ENCODE measurements around the gene NLRP2B. TPM values are rescaled to one million over a fixed set of nuclear protein-coding genes. Genes with fewer than 3 reads are reported as not detected.

NLRP2B gene
- total and polyA plus RNA-seq, 2 donors (not counting 1 experiment from before 2014, with no cell fraction given), result not detected

DNA sequence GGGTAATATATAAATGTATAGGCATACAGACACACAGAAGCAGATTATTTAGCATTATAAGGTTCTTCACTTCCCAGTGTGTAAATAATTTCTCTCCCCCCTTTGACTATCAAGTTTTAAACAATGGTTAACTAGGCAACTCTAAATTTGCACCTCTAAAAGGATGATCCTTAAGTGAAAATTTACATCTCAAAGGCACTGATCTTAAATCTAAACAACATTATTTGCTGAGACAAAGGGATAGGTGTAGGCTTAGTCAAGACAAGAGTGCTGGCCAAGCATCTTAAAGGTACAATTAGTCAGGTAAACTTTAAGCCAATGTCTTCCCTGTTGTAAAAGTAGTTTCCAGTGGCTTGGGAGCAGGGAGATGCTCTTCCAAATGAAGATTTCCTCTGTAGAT, 33.0 kb downstream of the NLRP2B start:
- Histone ChIP-seq H4K20me1 (ENCODE audit: control insufficient read depth, extremely low read depth, insufficient read depth, low read length) (no peaks in the 10 kb centered on the region), H3K9me3 (ENCODE audit: control insufficient read depth, insufficient read depth, low read depth, low read length) (no peaks in the 10 kb centered on the region), H3K27me3 (ENCODE audit: control insufficient read depth, insufficient read depth, low read length) (no peaks in the 10 kb centered on the region), H3K36me3 (ENCODE audit: control insufficient read depth, insufficient read depth, low read length) (no peaks in the 10 kb centered on the region), H3K4me2 (ENCODE audit: extremely low read depth, insufficient read depth, low read length) (no peak overlapping the region), H3K79me2 (ENCODE audit: control insufficient read depth, insufficient read depth, low read length) (no peaks in the 10 kb centered on the region), H3K4me3 (replicated peaks in 1 of 4; ENCODE audit: control extremely low read depth in 1 of 4, insufficient read depth in 1 of 4, low read depth in 3 of 4, low read length in 4 of 4) (no peak overlapping the region), H3K9ac (ENCODE audit: insufficient read depth, low read length) (no peak overlapping the region), H3K27ac (ENCODE audit: insufficient read depth, low read length) (no peak overlapping the region), H2AFZ (ENCODE audit: low read length) (no peak overlapping the region), H3K4me1 (ENCODE audit: control insufficient read depth, extremely low read depth, insufficient read depth, low read length) (no peaks in the 10 kb centered on the region)
- no peak for DNase-seq (ENCODE audit: low read depth in 2 of 2)
- TF ChIP-seq, protein P1, sequence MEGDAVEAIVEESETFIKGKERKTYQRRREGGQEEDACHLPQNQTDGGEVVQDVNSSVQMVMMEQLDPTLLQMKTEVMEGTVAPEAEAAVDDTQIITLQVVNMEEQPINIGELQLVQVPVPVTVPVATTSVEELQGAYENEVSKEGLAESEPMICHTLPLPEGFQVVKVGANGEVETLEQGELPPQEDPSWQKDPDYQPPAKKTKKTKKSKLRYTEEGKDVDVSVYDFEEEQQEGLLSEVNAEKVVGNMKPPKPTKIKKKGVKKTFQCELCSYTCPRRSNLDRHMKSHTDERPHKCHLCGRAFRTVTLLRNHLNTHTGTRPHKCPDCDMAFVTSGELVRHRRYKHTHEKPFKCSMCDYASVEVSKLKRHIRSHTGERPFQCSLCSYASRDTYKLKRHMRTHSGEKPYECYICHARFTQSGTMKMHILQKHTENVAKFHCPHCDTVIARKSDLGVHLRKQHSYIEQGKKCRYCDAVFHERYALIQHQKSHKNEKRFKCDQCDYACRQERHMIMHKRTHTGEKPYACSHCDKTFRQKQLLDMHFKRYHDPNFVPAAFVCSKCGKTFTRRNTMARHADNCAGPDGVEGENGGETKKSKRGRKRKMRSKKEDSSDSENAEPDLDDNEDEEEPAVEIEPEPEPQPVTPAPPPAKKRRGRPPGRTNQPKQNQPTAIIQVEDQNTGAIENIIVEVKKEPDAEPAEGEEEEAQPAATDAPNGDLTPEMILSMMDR (conservative IDR thresholded peaks at IDR 0.05 in 1 of 2, IDR thresholded peaks at IDR 0.05 in 1 of 2; ENCODE audit: low read depth in 1 of 2, low read length in 2 of 2), result no peak
- TF ChIP-seq EZH2 (IDR thresholded peaks at IDR 0.05; ENCODE audit: low read length, missing control alignments), result no peak

DNA sequence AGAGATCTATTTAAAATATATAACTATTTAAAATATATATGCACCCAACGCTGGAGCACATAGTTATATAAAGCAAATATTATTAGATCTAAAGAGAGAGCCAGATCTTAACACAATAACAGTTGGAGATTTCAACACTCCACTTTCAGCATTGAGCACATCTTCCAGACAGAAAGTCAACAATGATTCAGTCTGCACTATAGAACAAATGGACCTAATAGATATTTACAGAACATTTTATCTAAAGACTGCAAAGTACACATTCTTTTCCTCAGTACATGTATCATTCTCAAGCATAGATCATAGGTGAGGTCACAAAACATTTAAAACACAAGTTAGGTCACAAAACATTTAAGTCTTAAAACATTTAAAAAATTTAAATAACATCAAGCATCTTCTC, 36.4 kb downstream of the NLRP2B start:
- Histone ChIP-seq H3K4me1 (ENCODE audit: control insufficient read depth, extremely low read depth, insufficient read depth, low read length) (no peaks in the 10 kb centered on the region), H3K4me2 (ENCODE audit: extremely low read depth, insufficient read depth, low read length) (no peak overlapping the region), H3K27ac (ENCODE audit: insufficient read depth, low read length) (no peak overlapping the region), H3K9ac (ENCODE audit: insufficient read depth, low read length) (no peak overlapping the region), H3K9me3 (ENCODE audit: control insufficient read depth, insufficient read depth, low read depth, low read length) (no peaks in the 10 kb centered on the region), H3K36me3 (ENCODE audit: control insufficient read depth, insufficient read depth, low read length) (no peaks in the 10 kb centered on the region), H4K20me1 (ENCODE audit: control insufficient read depth, extremely low read depth, insufficient read depth, low read length) (no peaks in the 10 kb centered on the region), H3K4me3 (replicated peaks in 1 of 4; ENCODE audit: control extremely low read depth in 1 of 4, insufficient read depth in 1 of 4, low read depth in 3 of 4, low read length in 4 of 4) (no peak overlapping the region), H2AFZ (ENCODE audit: low read length) (no peak overlapping the region), H3K27me3 (ENCODE audit: control insufficient read depth, insufficient read depth, low read length) (no peaks in the 10 kb centered on the region), H3K79me2 (ENCODE audit: control insufficient read depth, insufficient read depth, low read length) (no peaks in the 10 kb centered on the region)
- DNase-seq (ENCODE audit: low read depth in 2 of 2), result no peak
- TF ChIP-seq, protein P1 (conservative IDR thresholded peaks at IDR 0.05 in 1 of 2, IDR thresholded peaks at IDR 0.05 in 1 of 2; ENCODE audit: low read depth in 1 of 2, low read length in 2 of 2), result no peak
- no peak for TF ChIP-seq EZH2 (IDR thresholded peaks at IDR 0.05; ENCODE audit: low read length, missing control alignments)

DNA sequence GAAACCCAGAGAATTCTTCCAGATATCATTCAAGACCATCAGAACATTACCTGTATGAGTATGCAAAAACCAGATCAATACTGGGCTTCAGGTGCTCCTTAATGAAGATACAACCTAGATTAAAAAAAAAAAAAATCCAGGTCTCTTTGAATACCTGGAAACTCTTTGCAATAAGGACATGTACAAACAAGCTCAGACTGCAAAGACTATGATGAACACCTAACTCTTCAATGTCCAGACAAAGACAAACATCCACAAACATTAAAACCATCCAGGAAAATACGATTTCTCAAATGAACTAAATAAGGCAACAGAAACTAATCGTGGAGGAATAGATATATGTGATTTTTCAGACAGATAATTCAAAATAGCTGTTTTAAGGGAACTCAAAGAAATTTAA, 38.7 kb downstream of the NLRP2B start:
- Histone ChIP-seq H2AFZ (ENCODE audit: low read length) (no peak overlapping the region), H3K4me3 (replicated peaks in 1 of 4; ENCODE audit: control extremely low read depth in 1 of 4, insufficient read depth in 1 of 4, low read depth in 3 of 4, low read length in 4 of 4) (no peak overlapping the region), H3K27ac (ENCODE audit: insufficient read depth, low read length) (no peak overlapping the region), H3K4me2 (ENCODE audit: extremely low read depth, insufficient read depth, low read length) (no peak overlapping the region), H3K9ac (ENCODE audit: insufficient read depth, low read length) (no peak overlapping the region), H3K36me3 (ENCODE audit: control insufficient read depth, insufficient read depth, low read length) (no peaks in the 10 kb centered on the region), H4K20me1 (ENCODE audit: control insufficient read depth, extremely low read depth, insufficient read depth, low read length) (no peaks in the 10 kb centered on the region), H3K27me3 (ENCODE audit: control insufficient read depth, insufficient read depth, low read length) (no peaks in the 10 kb centered on the region), H3K4me1 (ENCODE audit: control insufficient read depth, extremely low read depth, insufficient read depth, low read length) (no peaks in the 10 kb centered on the region), H3K79me2 (ENCODE audit: control insufficient read depth, insufficient read depth, low read length) (no peaks in the 10 kb centered on the region), H3K9me3 (ENCODE audit: control insufficient read depth, insufficient read depth, low read depth, low read length) (no peaks in the 10 kb centered on the region)
- no peak for DNase-seq (ENCODE audit: low read depth in 2 of 2)
- no peak for TF ChIP-seq EZH2 (IDR thresholded peaks at IDR 0.05; ENCODE audit: low read length, missing control alignments)
- TF ChIP-seq, protein P1 (conservative IDR thresholded peaks at IDR 0.05 in 1 of 2, IDR thresholded peaks at IDR 0.05 in 1 of 2; ENCODE audit: low read depth in 1 of 2, low read length in 2 of 2), result no peak

All from fibroblast of lung (primary cell).